MM.1S (cell line): Measurements from ENCODE around the gene NDST1.

Source experiments
- DNase-seq: peaks from one replicate; pipeline ENCODE4 v3.0.0-alpha.2; 2015
- H2AFZ ChIP-seq: fragments of 300-600 bp; sonication (generic); 2 replicates; pipeline ENCODE4 v1.6.0; 2016; ENCODE audit warnings: antibody characterized with exemption, low read length
- H3F3A ChIP-seq: fragments of 300-600 bp; sonication (generic); 2 replicates; pipeline ENCODE4 v1.6.1; 2016; ENCODE audit warnings: mild to moderate bottlenecking, antibody characterized with exemption, low read length, moderate library complexity, mixed read lengths; ENCODE audit not compliant: insufficient read depth
- H3K27ac ChIP-seq: fragments of 300-600 bp; sonication (generic); 2 replicates; pipeline ENCODE4 v1.5.1; 2016; ENCODE audit warnings: mild to moderate bottlenecking, low read length
- H3K27me3 ChIP-seq: fragments of 300-600 bp; sonication (generic); replicated peaks from 2 replicates; pipeline ENCODE4 v1.6.0; 2016; ENCODE audit warnings: low read length; ENCODE audit not compliant: insufficient read depth
- H3K36me3 ChIP-seq: fragments of 300-600 bp; sonication (generic); replicated peaks from 2 replicates; pipeline ENCODE4 v1.6.1; 2016; ENCODE audit warnings: mild to moderate bottlenecking, low read length, mixed read lengths; ENCODE audit not compliant: insufficient read depth
- H3K4me1 ChIP-seq: fragments of 300-600 bp; sonication (generic); 2 replicates; pipeline ENCODE4 v1.6.1; 2016; ENCODE audit warnings: low read length, mixed read lengths
- H3K4me2 ChIP-seq: fragments of 300-600 bp; sonication (generic); 2 replicates; pipeline ENCODE4 v1.6.0; 2016; ENCODE audit warnings: low read depth, low read length
- H3K4me3 ChIP-seq: fragments of 300-600 bp; sonication (generic); 2 replicates; pipeline ENCODE4 v1.5.1; 2016; ENCODE audit warnings: low read length, mixed read lengths
- H3K79me2 ChIP-seq: fragments of 300-600 bp; sonication (generic); 2 replicates; pipeline ENCODE4 v1.6.1; 2016; ENCODE audit warnings: mixed run types, low read length, mixed read lengths
- H3K9ac ChIP-seq: fragments of 300-600 bp; sonication (generic); 2 replicates; pipeline ENCODE4 v1.6.1; 2016; ENCODE audit warnings: low read length, mixed read lengths
- H3K9me2 ChIP-seq: fragments of 300-600 bp; sonication (generic); replicated peaks from 2 replicates; pipeline ENCODE4 v1.6.1; 2016; ENCODE audit warnings: mild to moderate bottlenecking, low read length, mixed read lengths; ENCODE audit not compliant: insufficient read depth
- H3K9me3 ChIP-seq: fragments of 300-600 bp; sonication (generic); replicated peaks from 2 replicates; pipeline ENCODE4 v1.6.1; 2016; ENCODE audit warnings: mild to moderate bottlenecking, low read length, mixed read lengths; ENCODE audit not compliant: insufficient read depth
- H4K20me1 ChIP-seq: fragments of 300-600 bp; sonication (generic); 2 replicates; pipeline ENCODE4 v1.6.1; 2016; ENCODE audit warnings: mild to moderate bottlenecking, low read length, moderate library complexity, mixed read lengths; ENCODE audit not compliant: insufficient read depth
- EZH2 ChIP-seq: fragments of 300-600 bp; sonication (generic); optimal IDR thresholded peaks from 2 replicates; pipeline ENCODE3; 2017; ENCODE audit warnings: low read depth, mild to moderate bottlenecking, antibody characterized with exemption, low read length, mixed read lengths
- EZH2phosphoT487 ChIP-seq: fragments of 300-600 bp; sonication (generic); IDR thresholded peaks from 2 replicates; pipeline ENCODE4 v1.6.1; 2018; ENCODE audit warnings: antibody characterized with exemption, low read length
- TF ChIP-seq, protein P1 (sequence below): fragments of 300-600 bp; sonication (generic); IDR thresholded peaks from 2 replicates; pipeline ENCODE4 v1.5.1; 2016; ENCODE audit warnings: antibody characterized with exemption, low read length, mixed read lengths

Gene NDST1

GRCh38 chr5:150497274-150497988 lies 10.5 kb upstream of the NDST1 start:
- Histone ChIP-seq H3K9ac (no peak overlapping the region), H3K4me3 (no peak overlapping the region), H3K4me2 (no peak overlapping the region), H4K20me1 (no peaks in the 10 kb centered on the region), H3K79me2 (peaks cover 52% of the 10 kb centered on the region), H3K9me3 (no peaks in the 10 kb centered on the region), H3K4me1 (peaks cover 11% of the 10 kb centered on the region), H3K27me3 (no peaks in the 10 kb centered on the region), H3K9me2 (no peaks in the 10 kb centered on the region), H3K36me3 (no peaks in the 10 kb centered on the region), H3K27ac (no peak overlapping the region), H2AFZ (no peak overlapping the region), H3F3A (no peaks in the 10 kb centered on the region)
- DNase-seq = no peak
- TF ChIP-seq EZH2phosphoT487 (no peak), EZH2 (no peak)
- TF ChIP-seq, protein P1, sequence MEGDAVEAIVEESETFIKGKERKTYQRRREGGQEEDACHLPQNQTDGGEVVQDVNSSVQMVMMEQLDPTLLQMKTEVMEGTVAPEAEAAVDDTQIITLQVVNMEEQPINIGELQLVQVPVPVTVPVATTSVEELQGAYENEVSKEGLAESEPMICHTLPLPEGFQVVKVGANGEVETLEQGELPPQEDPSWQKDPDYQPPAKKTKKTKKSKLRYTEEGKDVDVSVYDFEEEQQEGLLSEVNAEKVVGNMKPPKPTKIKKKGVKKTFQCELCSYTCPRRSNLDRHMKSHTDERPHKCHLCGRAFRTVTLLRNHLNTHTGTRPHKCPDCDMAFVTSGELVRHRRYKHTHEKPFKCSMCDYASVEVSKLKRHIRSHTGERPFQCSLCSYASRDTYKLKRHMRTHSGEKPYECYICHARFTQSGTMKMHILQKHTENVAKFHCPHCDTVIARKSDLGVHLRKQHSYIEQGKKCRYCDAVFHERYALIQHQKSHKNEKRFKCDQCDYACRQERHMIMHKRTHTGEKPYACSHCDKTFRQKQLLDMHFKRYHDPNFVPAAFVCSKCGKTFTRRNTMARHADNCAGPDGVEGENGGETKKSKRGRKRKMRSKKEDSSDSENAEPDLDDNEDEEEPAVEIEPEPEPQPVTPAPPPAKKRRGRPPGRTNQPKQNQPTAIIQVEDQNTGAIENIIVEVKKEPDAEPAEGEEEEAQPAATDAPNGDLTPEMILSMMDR = no peak

- Histone ChIP-seq H3K36me3 (no peaks in the 10 kb centered on the region), H3K4me2 (no peak overlapping the region), H3K9me3 (no peaks in the 10 kb centered on the region), H3K27ac (no peak overlapping the region), H3K9ac (no peak overlapping the region), H3K79me2 (peaks cover 53% of the 10 kb centered on the region), H3K9me2 (no peaks in the 10 kb centered on the region), H3K27me3 (no peaks in the 10 kb centered on the region), H3F3A (no peaks in the 10 kb centered on the region), H3K4me1 (peaks cover 11% of the 10 kb centered on the region), H2AFZ (no peak overlapping the region), H3K4me3 (no peak overlapping the region), H4K20me1 (no peaks in the 10 kb centered on the region)
- TF ChIP-seq EZH2 (no peak), EZH2phosphoT487 (no peak)
- TF ChIP-seq, protein P1 = no peak
- DNase-seq = no peak
Observed at GRCh38 chr5:150497989-150498317, 10.0 kb upstream of the NDST1 start.

GRCh38 chr5:150498501-150498900 lies 9.4 kb upstream of the NDST1 start:
- Histone ChIP-seq H2AFZ (no peak overlapping the region), H3K27me3 (no peaks in the 10 kb centered on the region), H3K79me2 (peaks cover 55% of the 10 kb centered on the region), H3K9me3 (no peaks in the 10 kb centered on the region), H3F3A (no peaks in the 10 kb centered on the region), H4K20me1 (no peaks in the 10 kb centered on the region), H3K4me1 (peaks cover 11% of the 10 kb centered on the region), H3K9ac (no peak overlapping the region), H3K9me2 (no peaks in the 10 kb centered on the region), H3K36me3 (no peaks in the 10 kb centered on the region), H3K4me2 (no peak overlapping the region), H3K4me3 (no peak overlapping the region), H3K27ac (no peak overlapping the region)
- DNase-seq = no peak
- no peak for TF ChIP-seq EZH2phosphoT487
- TF ChIP-seq, protein P1 = no peak
- no peak for TF ChIP-seq EZH2
